ENCODE measurements around the gene RIN3. TPM values are rescaled to one million over a fixed set of nuclear protein-coding genes. Genes with fewer than 3 reads are reported as not detected.
"Not testable (repeated sequence)": the region's sequence is repeated elsewhere in the genome, so short reads cannot be mapped to it uniquely, and the experiment has no call there.

Gene RIN3
- total RNA-seq, 1 donor from 2014 or later, result 12.1 TPM

DNA sequence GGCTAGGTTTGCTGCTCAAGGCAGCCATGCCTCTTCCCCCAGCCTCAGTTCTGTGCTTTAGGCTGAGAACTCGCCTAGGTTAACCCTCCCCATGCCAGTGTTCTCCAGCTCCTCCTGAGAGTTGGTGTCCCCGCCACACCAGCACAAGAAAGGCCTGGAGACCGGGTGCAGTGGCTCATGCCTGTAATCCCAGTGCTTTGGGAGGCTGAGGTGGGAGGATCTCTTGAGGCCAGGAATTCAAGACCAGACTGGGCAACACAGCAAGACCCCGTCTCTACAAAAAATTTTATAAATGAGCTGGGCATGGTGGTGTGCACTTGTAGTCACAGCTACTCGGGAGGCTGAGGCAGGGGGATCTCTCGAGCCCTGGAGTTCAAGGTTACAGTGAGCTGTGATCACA lies 10.2 kb downstream of the RIN3 start:
- no peak for DNase-seq (ENCODE audit: low spot score)
- intact Hi-C loops (cut with DNase I), result no loop called here

GRCh38 chr14:92524602-92525185 lies 11.1 kb downstream of the RIN3 start:
- intact Hi-C loops (cut with DNase I), result no loop called here
- no peak for DNase-seq (ENCODE audit: low spot score)

DNA sequence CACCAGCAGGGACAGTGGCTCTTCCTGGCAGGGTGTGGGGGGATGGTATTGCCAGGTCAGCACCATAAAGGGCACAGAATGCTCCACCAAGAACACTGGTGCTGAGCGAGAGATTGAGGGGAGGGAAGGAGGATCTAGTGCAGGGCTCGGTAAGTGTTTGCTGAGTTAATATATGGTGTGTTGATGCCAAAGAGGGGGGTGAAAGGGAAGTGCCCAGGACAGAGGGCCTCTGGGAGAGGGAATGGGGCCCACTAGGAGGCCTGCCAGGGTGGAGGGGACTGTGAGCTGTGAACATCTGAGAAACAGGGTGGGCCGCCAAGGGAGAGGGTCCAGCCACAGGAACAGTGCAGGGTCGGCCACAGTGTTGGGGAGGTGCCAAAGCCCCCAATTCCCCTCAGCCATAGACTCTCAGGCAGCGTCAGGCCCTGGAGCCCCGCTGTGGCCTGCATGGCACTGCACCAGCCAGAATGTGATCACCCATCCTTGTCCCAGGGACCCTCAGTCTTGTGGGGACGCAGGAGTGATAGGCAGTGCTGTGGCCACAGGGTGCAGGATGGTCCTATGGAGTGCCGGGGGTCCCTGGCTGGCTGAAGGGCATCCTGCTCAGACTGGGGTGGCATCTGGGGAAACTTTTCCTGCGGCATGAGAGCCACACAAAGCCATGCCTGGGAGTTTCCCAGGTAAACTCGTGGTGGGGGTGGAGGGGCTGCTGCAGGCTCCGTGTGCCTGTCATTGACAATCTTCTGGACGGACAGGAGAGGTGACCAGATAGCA lies 11.9 kb downstream of the RIN3 start:
- intact Hi-C loops (cut with DNase I), result no loop called here
- DNase-seq (ENCODE audit: low spot score), result no peak

DNA sequence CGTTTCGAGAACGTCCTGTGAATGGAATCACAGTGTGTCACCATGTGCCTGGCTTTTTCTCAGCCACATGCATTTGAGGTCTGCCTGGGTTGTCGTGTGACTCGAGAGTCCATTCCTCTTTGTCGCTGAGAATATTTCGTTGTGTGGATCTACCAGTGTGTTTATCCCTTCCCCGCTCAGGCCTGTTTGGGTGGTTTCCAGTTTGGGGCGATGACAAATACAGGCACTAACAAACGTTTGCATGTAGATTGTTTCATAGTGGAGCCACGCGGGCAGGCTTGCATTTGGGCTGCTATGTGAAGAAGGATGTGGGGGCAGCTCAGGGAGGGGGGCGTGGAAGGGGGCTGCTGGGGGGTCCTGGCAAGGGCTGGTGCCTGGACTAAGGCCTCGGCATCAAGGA lies 14.1 kb downstream of the RIN3 start:
- intact Hi-C loops (cut with DNase I), result no loop called here

DNA sequence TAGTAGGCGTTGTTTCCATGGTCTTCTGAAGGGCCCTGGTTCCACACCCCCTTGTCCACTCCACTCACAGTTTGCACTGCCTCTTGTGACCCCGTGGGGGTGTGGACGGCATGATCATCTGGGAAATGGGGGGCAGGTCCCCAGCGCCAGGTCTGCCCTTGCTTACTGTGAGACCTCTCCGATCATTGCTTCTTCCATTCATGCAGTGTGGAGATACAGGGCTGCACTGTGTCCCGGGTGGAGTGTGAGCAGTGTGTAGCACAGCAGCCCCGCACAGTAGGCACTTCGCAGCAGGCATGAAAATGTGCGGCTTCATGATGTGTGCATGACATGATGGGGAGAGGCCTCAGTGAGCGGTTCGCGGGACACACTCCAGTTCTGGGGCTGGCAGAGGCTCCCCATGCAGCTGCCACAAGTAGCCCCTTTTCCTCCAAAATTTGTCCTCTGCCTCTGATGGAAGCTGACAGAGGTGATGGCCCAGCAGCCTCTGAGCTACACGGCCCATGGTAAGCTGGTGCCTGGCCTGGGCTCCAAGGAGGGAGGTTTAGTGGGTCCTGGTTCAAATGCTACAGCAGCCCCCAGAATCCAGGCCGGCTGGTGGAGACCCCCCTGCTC lies 15.0 kb downstream of the RIN3 start:
- intact Hi-C loops (cut with DNase I), result no loop called here
- no peak for DNase-seq (ENCODE audit: low spot score)

More for the DNA sequence above, 14.1 kb downstream of the RIN3 start:
- DNase-seq (ENCODE audit: low spot score), result no peak

- intact Hi-C loops (cut with DNase I), result no loop called here
- DNase-seq (ENCODE audit: low spot score), result no peak
These were observed 16.3 kb downstream of the RIN3 start for GRCh38 chr14:92529903-92530302.

- intact Hi-C loops (cut with DNase I), result no loop called here
- DNase-seq (ENCODE audit: low spot score), result no peak
These were observed 17.7 kb downstream of the RIN3 start for GRCh38 chr14:92531106-92531873.

DNA sequence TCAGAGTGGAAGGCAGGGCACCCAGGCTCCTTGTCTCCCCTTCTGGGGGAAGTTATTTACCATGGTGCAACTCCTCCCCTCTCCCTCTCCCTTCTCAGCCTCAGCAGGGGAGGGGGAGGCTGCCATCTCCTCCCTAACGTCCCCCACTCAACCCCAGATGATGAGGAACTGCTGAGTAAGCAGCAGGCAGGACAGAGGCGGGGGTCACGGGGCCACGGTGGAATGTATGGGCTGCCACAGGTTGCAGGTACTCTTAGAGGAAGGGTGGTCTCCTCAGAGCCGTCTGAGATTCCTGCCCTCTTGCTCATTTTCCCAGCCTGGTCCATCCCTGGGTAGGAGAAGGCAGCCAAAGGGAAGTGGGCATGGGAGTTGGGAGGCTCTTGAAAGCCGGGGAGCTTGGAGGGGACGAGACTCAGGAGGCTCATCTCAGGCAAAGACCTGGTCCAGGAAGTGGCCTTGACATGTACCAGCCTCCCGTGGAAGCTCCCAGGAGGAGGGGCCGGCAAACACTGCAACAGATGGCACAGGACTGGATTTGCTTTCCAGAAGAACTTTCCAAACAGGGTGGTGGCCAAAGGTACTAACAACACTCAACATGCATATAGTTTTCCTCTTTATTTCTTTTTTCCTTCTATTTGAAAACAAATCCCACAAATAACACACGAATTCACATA lies 19.0 kb downstream of the RIN3 start:
- intact Hi-C loops (cut with DNase I), result no loop called here

GRCh38 chr14:92534932-92535643 lies 21.5 kb downstream of the RIN3 start:
- intact Hi-C loops (cut with DNase I), result no loop called here
- DNase-seq (ENCODE audit: low spot score), result no peak

More for the DNA sequence above, 19.0 kb downstream of the RIN3 start:
- no peak for DNase-seq (ENCODE audit: low spot score)

DNA sequence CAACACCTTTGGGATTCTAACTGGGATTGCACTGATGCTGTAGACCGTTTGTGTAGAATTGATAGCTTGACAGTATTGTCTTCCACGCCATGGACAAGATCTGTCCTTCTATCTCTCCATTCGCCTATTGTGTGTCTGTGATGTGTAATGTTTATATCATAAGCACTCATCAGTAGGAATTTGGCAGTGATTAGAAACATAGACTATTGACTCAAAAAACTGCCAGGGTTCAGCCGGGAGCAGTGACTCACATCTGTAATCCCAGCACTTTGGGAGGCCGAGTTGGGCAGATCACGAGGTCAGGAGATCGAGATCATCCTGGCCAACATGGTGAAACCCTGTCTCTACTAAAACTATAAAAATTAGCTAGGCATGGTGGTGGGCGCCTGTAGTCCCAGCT lies 22.6 kb downstream of the RIN3 start:
- DNase-seq (ENCODE audit: low spot score); intact Hi-C loops (cut with DNase I): not testable (repeated sequence)

- intact Hi-C loops (cut with DNase I), result no loop called here
- DNase-seq (ENCODE audit: low spot score), result no peak
These were observed 24.9 kb downstream of the RIN3 start for GRCh38 chr14:92538412-92538985.

DNA sequence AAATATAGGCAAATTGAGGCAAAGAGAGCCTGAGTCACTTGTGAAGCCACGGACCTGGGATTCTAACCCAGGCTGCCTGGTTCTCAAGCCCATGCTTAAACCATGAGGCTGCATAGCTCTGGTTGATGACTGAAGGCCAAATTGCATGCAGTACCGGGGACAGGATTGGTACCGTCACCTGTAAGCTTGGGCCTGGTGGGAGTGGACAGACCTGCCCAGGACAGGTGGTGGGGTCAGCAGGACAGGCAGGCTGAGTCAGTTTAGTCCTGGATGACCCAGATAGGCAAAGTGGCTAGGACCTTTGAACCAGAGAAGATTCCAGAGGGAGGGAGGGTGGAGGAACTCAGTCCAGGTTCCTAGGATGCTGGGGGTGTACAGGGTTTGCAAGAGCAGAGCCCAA lies 25.8 kb downstream of the RIN3 start:
- intact Hi-C loops (cut with DNase I), result no loop called here

GRCh38 chr14:92539875-92540274 lies 26.3 kb downstream of the RIN3 start:
- intact Hi-C loops (cut with DNase I), result no loop called here
- no peak for DNase-seq (ENCODE audit: low spot score)

More for the DNA sequence above, 25.8 kb downstream of the RIN3 start:
- DNase-seq (ENCODE audit: low spot score), result no peak

DNA sequence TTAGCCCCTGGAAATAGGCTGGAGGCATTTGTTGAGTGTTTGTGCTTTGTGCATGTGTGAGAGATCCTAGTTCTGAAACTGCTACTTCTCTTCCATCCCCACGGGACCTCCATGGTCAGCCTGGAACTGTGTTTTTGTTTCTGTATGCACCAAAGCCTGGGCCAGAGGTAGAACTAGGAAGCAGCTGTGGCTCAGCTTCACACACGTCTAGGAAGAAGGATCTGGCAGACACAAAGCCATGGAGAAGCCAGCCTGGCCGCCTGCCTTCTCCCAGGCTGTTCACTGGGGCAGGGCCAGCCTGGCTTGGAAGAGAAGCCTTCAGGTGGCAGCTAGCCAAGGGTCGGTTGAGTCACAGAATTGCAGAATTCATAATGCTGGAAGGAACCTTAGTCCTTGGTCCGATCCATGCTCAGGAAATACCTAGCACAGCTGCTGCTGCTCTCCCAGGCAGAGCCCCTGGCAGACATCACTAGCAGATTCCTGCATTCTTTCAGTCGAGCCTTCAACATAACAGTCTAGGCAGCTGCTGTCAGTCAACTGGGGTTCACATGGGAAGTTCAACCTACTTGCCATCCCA lies 27.0 kb downstream of the RIN3 start:
- intact Hi-C loops (cut with DNase I), result no loop called here
- DNase-seq (ENCODE audit: low spot score), result peak; percentile 94

DNA sequence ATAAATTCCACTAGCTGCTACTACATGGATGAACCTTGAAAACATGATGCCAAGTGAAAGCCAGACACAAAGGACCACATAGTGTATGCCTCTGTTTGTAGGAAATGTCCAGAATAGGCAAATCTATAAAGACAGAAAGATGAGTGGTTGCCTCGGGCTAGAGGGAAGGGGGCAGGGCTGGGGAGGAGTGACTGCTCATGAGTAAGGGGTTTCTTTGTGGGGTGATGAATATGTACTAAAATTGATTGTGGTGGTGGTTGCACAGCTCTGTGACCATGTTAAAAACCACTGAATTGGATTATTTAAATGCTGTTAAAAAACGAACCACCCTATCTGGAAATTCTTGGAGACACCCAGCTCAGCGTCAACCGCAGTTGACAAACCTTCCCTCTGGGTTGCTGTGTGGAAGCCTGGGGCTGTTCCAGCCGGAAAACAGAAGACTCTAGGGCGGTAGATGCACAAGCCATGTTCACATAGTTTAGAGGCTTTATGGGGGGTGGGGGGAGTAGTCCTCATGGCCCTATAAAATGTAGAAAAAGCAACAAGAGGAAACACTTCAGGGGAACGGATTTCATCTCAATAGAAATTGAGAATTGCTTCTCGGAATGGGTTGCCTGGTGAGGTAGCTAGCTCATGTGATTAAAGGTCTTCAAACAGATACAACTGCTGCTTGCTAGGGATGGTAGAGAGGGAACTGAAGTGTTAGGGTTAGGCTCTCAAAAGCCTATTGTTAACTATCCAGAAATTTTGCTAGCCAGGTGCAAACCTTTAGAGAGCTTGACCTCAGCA lies 29.4 kb downstream of the RIN3 start:
- no peak for DNase-seq (ENCODE audit: low spot score)
- intact Hi-C loops (cut with DNase I), result no loop called here

DNA sequence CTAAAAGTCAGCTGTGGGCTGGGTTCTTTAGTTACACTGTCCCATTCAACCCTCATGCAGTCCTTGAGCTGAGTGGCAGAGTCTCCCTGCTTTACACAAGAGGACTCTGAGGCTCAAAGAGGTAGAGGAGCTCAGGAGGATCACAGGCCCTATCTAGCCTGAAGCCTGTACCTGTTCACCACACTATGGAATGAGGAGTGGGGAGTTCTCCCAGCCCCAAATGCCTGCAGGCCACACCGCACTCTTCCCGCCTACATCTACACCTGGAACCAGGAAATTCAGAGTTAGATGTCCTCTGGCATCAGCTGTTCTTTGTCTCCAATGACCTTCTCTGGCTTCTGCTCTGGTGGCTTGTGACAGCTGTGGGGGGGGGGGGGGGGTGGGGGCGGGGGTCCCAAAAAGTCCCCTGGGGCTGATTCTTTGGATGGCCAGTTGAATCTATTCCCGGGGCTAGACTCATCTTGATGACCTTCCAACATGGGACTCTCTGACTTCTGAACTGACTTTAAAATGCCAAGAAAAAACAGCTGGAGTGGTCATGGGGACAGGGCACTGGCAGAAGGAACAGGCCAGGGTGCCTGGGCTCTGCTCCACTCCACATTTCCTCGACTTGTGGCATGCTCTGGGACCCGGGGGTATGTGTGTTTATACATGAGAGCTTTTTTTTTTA lies 30.6 kb downstream of the RIN3 start:
- intact Hi-C loops (cut with DNase I), result no loop called here
- DNase-seq (ENCODE audit: low spot score), result no peak
